Neural cell (in vitro differentiated cells): Measurements from ENCODE around the gene TNNI3. TPM values are rescaled to one million over a fixed set of nuclear protein-coding genes. Genes with fewer than 3 reads are reported as not detected.

Source experiments
- H2AFZ ChIP-seq: fragments of 200-600, 300-800 bp; sonication (generic), shearing (Covaris generic); 2 replicates; pipeline ENCODE4 v1.6.0; 2014; ENCODE audit warnings: low read depth, mild to moderate bottlenecking, antibody characterized with exemption, low read length, moderate library complexity
- H3F3A ChIP-seq: fragments of 200-600 bp; shearing (Covaris generic); 2 replicates; pipeline ENCODE4 v1.6.1; 2016; ENCODE audit warnings: mild to moderate bottlenecking, moderate library complexity, mixed read lengths, antibody characterized with exemption, low read length; ENCODE audit not compliant: insufficient read depth, poor library complexity, severe bottlenecking
- H3K27ac ChIP-seq: fragments of 200-600, 300-800 bp; sonication (generic), shearing (Covaris generic); 2 replicates; pipeline ENCODE4 v1.5.1; 2014; ENCODE audit warnings: mild to moderate bottlenecking, low read length, moderate library complexity
- H3K27me3 ChIP-seq: fragments of 300-800, 200-600 bp; sonication (generic), shearing (Covaris generic); 2 replicates; pipeline ENCODE4 v1.6.0; 2014; ENCODE audit warnings: mild to moderate bottlenecking, low read depth, low read length, moderate library complexity; ENCODE audit not compliant: insufficient read depth
- H3K36me3 ChIP-seq: fragments of 300-800, 200-600 bp; sonication (generic), shearing (Covaris generic); 2 replicates; pipeline ENCODE4 v1.5.1; 2014; ENCODE audit warnings: mild to moderate bottlenecking, antibody characterized with exemption, low read length, moderate library complexity; ENCODE audit not compliant: insufficient read depth
- H3K4me2 ChIP-seq: fragments of 300-800, 200-600 bp; sonication (generic), shearing (Covaris generic); 2 replicates; pipeline ENCODE4 v1.6.0; 2014; ENCODE audit warnings: mild to moderate bottlenecking, low read length
- H3K4me3 ChIP-seq: fragments of 300-800, 200-600 bp; sonication (generic), shearing (Covaris generic); 2 replicates; pipeline ENCODE4 v1.5.1; 2014; ENCODE audit warnings: mild to moderate bottlenecking, low read length, moderate library complexity
- H3K79me2 ChIP-seq: fragments of 200-600 bp; shearing (Covaris generic); replicated peaks from 2 replicates; pipeline ENCODE4 v1.6.0; 2014; ENCODE audit warnings: mild to moderate bottlenecking, low read length, moderate library complexity; ENCODE audit not compliant: insufficient read depth
- H3K9ac ChIP-seq: fragments of 300-800, 200-600 bp; sonication (generic), shearing (Covaris generic); 2 replicates; pipeline ENCODE4 v1.6.1; 2016; ENCODE audit warnings: mild to moderate bottlenecking, low read length, mixed read lengths
- H3K9me2 ChIP-seq: fragments of 200-600 bp; shearing (Covaris generic); 2 replicates; pipeline ENCODE4 v1.6.1; 2016; ENCODE audit warnings: mild to moderate bottlenecking, low read length, mixed read lengths; ENCODE audit not compliant: insufficient read depth
- H3K9me3 ChIP-seq: fragments of 200-600, 300-800 bp; sonication (generic), shearing (Covaris generic); 2 replicates; pipeline ENCODE4 v1.6.1; 2016; ENCODE audit warnings: mild to moderate bottlenecking, mixed run types, low read length, moderate library complexity, mixed read lengths
- H4K20me1 ChIP-seq: fragments of 200-600 bp; shearing (Covaris generic); 2 replicates; pipeline ENCODE4 v1.6.1; 2016; ENCODE audit warnings: mild to moderate bottlenecking, mixed run types; ENCODE audit not compliant: insufficient read depth
- CTCF ChIP-seq: fragments of 450-650 bp; IDR thresholded peaks from 2 replicates; pipeline ENCODE4 v1.5.1; 2014; ENCODE audit warnings: antibody characterized with exemption, mild to moderate bottlenecking, moderate library complexity; ENCODE audit not compliant: poor library complexity, severe bottlenecking
- EP300 ChIP-seq: fragments of 450-650 bp; conservative IDR thresholded peaks from 2 replicates; pipeline ENCODE4 v1.6.1; 2014; ENCODE audit warnings: antibody characterized with exemption, mild to moderate bottlenecking, moderate library complexity; ENCODE audit not compliant: poor library complexity, severe bottlenecking
- EZH2 ChIP-seq: fragments of 200-600, 300-800 bp; shearing (Covaris generic), sonication (generic); IDR thresholded peaks from 2 replicates; pipeline ENCODE4 v1.6.1; 2014; ENCODE audit warnings: antibody characterized with exemption, low read length, borderline replicate concordance, mild to moderate bottlenecking; ENCODE audit not compliant: insufficient read depth, poor library complexity, severe bottlenecking
- MXI1 ChIP-seq: fragments of 450-650 bp; conservative IDR thresholded peaks from 2 replicates; pipeline ENCODE4 v1.6.1; 2014; ENCODE audit warnings: antibody characterized with exemption, mild to moderate bottlenecking; ENCODE audit not compliant: poor library complexity, severe bottlenecking
- POLR2AphosphoS5 ChIP-seq: IDR thresholded peaks from 2 replicates; pipeline ENCODE4 v1.6.1; 2012
- RAD21 ChIP-seq: fragments of 450-650 bp; conservative IDR thresholded peaks from 2 replicates; pipeline ENCODE4 v1.6.1; 2014; ENCODE audit warnings: antibody characterized with exemption, mild to moderate bottlenecking, moderate library complexity
- REST ChIP-seq: IDR thresholded peaks from 2 replicates; pipeline ENCODE4 v1.6.1; 2012; ENCODE audit warnings: borderline replicate concordance
- SMC3 ChIP-seq: fragments of 450-650 bp; conservative IDR thresholded peaks from 2 replicates; pipeline ENCODE4 v1.6.1; 2014; ENCODE audit warnings: antibody characterized with exemption, mild to moderate bottlenecking, moderate library complexity; ENCODE audit not compliant: poor library complexity
- TAF1 ChIP-seq: IDR thresholded peaks from 2 replicates; pipeline ENCODE4 v1.6.1; 2012; ENCODE audit warnings: low read depth
- polyA plus RNA-seq: library from polyadenylated mRNA; depleted of rRNA; stranded (reverse); fragments of >200 nt; gene quantifications from 2 replicates; pipeline ENCODE4 v1.2.3, GENCODE V29; 2014

Gene TNNI3
- polyA plus RNA-seq, 1 donor from 2014 or later, result 22.5 TPM

GRCh38 chr19:55175117-55175867 lies 17.8 kb upstream of the TNNI3 start:
- no peak for TF ChIP-seq CTCF
- TF ChIP-seq SMC3, result no peak
- no peak for TF ChIP-seq EP300
- TF ChIP-seq EZH2, result no peak
- TF ChIP-seq POLR2AphosphoS5, result peak; percentile 14
- TF ChIP-seq RAD21, result no peak
- no peak for TF ChIP-seq REST
- TF ChIP-seq MXI1, result no peak
- no peaks in the 10 kb centered on the region for H3K9me2 ChIP-seq
- no peak overlapping the region for H3K9ac ChIP-seq
- H3K4me2 ChIP-seq, result no peak overlapping the region
- no peak overlapping the region for H3K27ac ChIP-seq
- peaks cover 4% of the 10 kb centered on the region for H3K79me2 ChIP-seq
- H3K36me3 ChIP-seq, result peaks cover 7% of the 10 kb centered on the region
- H4K20me1 ChIP-seq, result peaks cover 4% of the 10 kb centered on the region
- no peaks in the 10 kb centered on the region for H3K9me3 ChIP-seq
- H3K27me3 ChIP-seq, result peaks cover 18% of the 10 kb centered on the region
- no peaks in the 10 kb centered on the region for H3F3A ChIP-seq
- no peak overlapping the region for H2AFZ ChIP-seq
- H3K4me3 ChIP-seq, result no peak overlapping the region

GRCh38 chr19:55174425-55175116 lies 17.0 kb upstream of the TNNI3 start:
- Histone ChIP-seq H3K9me2 (no peaks in the 10 kb centered on the region), H3K4me2 (no peak overlapping the region), H3K9me3 (no peaks in the 10 kb centered on the region), H3K27ac (no peak overlapping the region), H3K4me3 (no peak overlapping the region), H2AFZ (no peak overlapping the region), H4K20me1 (peaks cover 4% of the 10 kb centered on the region), H3K36me3 (peaks cover 7% of the 10 kb centered on the region), H3F3A (no peaks in the 10 kb centered on the region), H3K79me2 (peaks cover 4% of the 10 kb centered on the region), H3K27me3 (peaks cover 18% of the 10 kb centered on the region), H3K9ac (no peak overlapping the region)
- TF ChIP-seq SMC3, result no peak
- no peak for TF ChIP-seq RAD21
- no peak for TF ChIP-seq EP300
- no peak for TF ChIP-seq TAF1
- TF ChIP-seq EZH2, result no peak
- no peak for TF ChIP-seq REST
- TF ChIP-seq POLR2AphosphoS5, result no peak
- TF ChIP-seq MXI1, result no peak
